CD4-positive, CD25-positive, alpha-beta regulatory T cell (primary cell): Measurements from ENCODE around the gene NR1D2. TPM values are rescaled to one million over a fixed set of nuclear protein-coding genes. Genes with fewer than 3 reads are reported as not detected.
A peak's percentile ranks its signal among the peaks of the same experiment; 100 is the strongest.

Experiments used
- ATAC-seq, 2 donors: fragments of 150-1000 bp; cut with Tn5 transposase; one replicate each; pipeline ENCODE4 v1.10.0; 2021; ENCODE audit warnings: low read depth in 2 of 2, moderate number of reproducible peaks in 2 of 2, moderate library complexity in 1 of 2
- DNase-seq, 3 donors: peaks; one replicate each; pipeline versions ENCODE4 v3.0.0 to v3.0.0-alpha.2; 2012 to 2022; ENCODE audit warnings: mixed read lengths in 1 of 3
- H3K27ac ChIP-seq: one replicate; pipeline ENCODE4 v1.7.0; 2013; ENCODE audit warnings: mild to moderate bottlenecking, low read length; ENCODE audit not compliant: insufficient read depth, poor library complexity, severe bottlenecking
- H3K27me3 ChIP-seq: one replicate; pipeline ENCODE4 v1.7.0; 2013; ENCODE audit warnings: low read length; ENCODE audit not compliant: control insufficient read depth, insufficient read depth
- H3K36me3 ChIP-seq: one replicate; pipeline ENCODE4 v1.7.0; 2013; ENCODE audit warnings: mild to moderate bottlenecking, low read length, moderate library complexity; ENCODE audit not compliant: control insufficient read depth, insufficient read depth
- H3K4me1 ChIP-seq: 2 replicates; pipeline ENCODE4 v1.7.0; 2013; ENCODE audit warnings: mild to moderate bottlenecking, low read length; ENCODE audit not compliant: insufficient read depth, control insufficient read depth, poor library complexity, severe bottlenecking
- H3K4me3 ChIP-seq: one replicate; pipeline ENCODE4 v1.7.0; 2013; ENCODE audit warnings: low read depth, mild to moderate bottlenecking, low read length, moderate library complexity
- H3K9me3 ChIP-seq, 2 experiments: 1 replicate in 1 of 2; 2 replicates in 1 of 2; pipeline ENCODE4 v1.7.0; 2013; ENCODE audit warnings: low read length in 2 of 2, mild to moderate bottlenecking in 1 of 2, moderate library complexity in 1 of 2; ENCODE audit not compliant: control insufficient read depth in 2 of 2
- H3K27ac Mint-ChIP-seq, 3 donors: one replicate each; pipeline ENCODE4 v1.8.0; 2020 to 2022; ENCODE audit warnings: mild to moderate bottlenecking in 3 of 3, mixed read lengths in 3 of 3, moderate library complexity in 2 of 3
- H3K27me3 Mint-ChIP-seq: one replicate; pipeline ENCODE4 v1.8.0; 2022; ENCODE audit warnings: mild to moderate bottlenecking, mixed read lengths
- H3K36me3 Mint-ChIP-seq: one replicate; pipeline ENCODE4 v1.8.0; 2020; ENCODE audit warnings: mixed read lengths
- H3K4me1 Mint-ChIP-seq, 4 donors: one replicate each; pipeline ENCODE4 v1.8.0; 2020 to 2022; ENCODE audit warnings: mixed read lengths in 4 of 4, mild to moderate bottlenecking in 1 of 4
- H3K4me3 Mint-ChIP-seq, 4 donors: one replicate each; pipeline ENCODE4 v1.8.0; 2020 to 2022; ENCODE audit warnings: mild to moderate bottlenecking in 4 of 4, mixed read lengths in 4 of 4, moderate library complexity in 3 of 4
- H3K9me3 Mint-ChIP-seq, 7 donors: one replicate each; pipeline ENCODE4 v1.8.0; 2020 to 2022; ENCODE audit warnings: mixed read lengths in 7 of 7, mild to moderate bottlenecking in 3 of 7, moderate library complexity in 2 of 7
- polyA plus RNA-seq, 4 donors: library from polyadenylated mRNA; unstranded; fragments of 300-500 nt; fragmentation: Illumina TruSeq; gene quantifications; one replicate each; pipeline ENCODE4 v1.2.3, GENCODE V29; 2021
- total RNA-seq: library from RNA; stranded (reverse); gene quantifications from one replicate; pipeline ENCODE4 v1.2.3, GENCODE V29; 2022

Gene NR1D2
- total and polyA plus RNA-seq, 5 donors from 2014 or later = 35.9 to 113 (median 44.2) TPM

GRCh38 chr3:23956701-23957100 lies 11.6 kb downstream of the NR1D2 start:
- no peaks in the 10 kb centered on the region for H3K27me3 Mint-ChIP-seq
- no peak overlapping the region for H3K27ac Mint-ChIP-seq
- ATAC-seq = no peak
- Histone ChIP-seq H3K4me1 (peaks cover 19% of the 10 kb centered on the region), H3K27me3 (no peaks in the 10 kb centered on the region), H3K9me3 (no peaks in the 10 kb centered on the region), H3K36me3 (peaks cover 58% of the 10 kb centered on the region), H3K27ac (no peak overlapping the region), H3K4me3 (no peak overlapping the region)
- H3K4me1 Mint-ChIP-seq = peaks cover 22 to 56% (median 44%) of the 10 kb centered on the region in 4 donors
- no peaks in the 10 kb centered on the region for H3K9me3 Mint-ChIP-seq
- DNase-seq = no peak
- peaks cover 41% of the 10 kb centered on the region for H3K36me3 Mint-ChIP-seq
- H3K4me3 Mint-ChIP-seq = peak overlapping the region in 1 of 4 donors; percentile 13

DNA sequence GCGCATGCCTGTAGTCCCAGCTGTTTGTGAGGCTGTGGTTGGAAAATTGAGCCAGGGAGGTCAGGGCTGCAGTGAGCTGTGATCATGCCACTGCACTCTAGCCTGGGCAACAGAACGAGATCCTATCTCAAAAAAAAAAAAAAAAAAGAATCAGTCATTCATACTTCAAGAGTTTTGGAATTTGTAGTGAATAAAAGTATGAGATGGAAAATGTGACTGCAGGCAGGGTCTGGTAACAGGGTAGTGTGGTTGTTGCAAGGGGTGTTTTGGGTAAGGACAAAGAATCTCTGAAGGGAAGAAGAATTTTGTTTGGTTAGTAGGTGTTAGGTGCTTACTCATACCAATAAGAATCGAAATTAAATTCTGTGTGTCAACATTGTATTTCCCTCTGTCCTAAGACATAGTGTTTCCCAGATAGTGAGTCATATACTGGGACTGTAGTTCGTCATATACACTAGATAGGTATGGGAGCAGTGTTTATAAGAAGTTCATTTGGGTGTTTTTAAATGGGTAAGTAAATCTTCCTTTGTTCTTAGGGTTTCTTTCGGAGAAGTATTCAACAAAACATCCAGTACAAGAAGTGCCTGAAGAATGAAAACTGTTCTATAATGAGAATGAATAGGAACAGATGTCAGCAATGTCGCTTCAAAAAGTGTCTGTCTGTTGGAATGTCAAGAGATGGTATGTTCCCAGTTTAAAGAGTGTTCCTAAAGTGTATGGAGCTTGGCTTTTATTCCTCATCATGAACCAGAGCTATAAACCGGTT lies 14.2 kb downstream of the NR1D2 start:
- H3K27me3 ChIP-seq = no peaks in the 10 kb centered on the region
- H3K4me1 Mint-ChIP-seq = peaks cover 16 to 51% (median 37%) of the 10 kb centered on the region in 4 donors
- no peak overlapping the region for H3K4me3 ChIP-seq
- H3K36me3 ChIP-seq = peaks cover 81% of the 10 kb centered on the region
- H3K27ac Mint-ChIP-seq = no peak overlapping the region
- H3K9me3 ChIP-seq = no peaks in the 10 kb centered on the region
- H3K4me3 Mint-ChIP-seq = peak overlapping the region in 1 of 4 donors; percentile 8
- ATAC-seq = no peak
- peaks cover 5% of the 10 kb centered on the region for H3K4me1 ChIP-seq
- H3K27me3 Mint-ChIP-seq = no peaks in the 10 kb centered on the region
- H3K9me3 Mint-ChIP-seq = no peaks in the 10 kb centered on the region
- H3K27ac ChIP-seq = no peak overlapping the region
- no peak for DNase-seq
- H3K36me3 Mint-ChIP-seq = peaks cover 54% of the 10 kb centered on the region

DNA sequence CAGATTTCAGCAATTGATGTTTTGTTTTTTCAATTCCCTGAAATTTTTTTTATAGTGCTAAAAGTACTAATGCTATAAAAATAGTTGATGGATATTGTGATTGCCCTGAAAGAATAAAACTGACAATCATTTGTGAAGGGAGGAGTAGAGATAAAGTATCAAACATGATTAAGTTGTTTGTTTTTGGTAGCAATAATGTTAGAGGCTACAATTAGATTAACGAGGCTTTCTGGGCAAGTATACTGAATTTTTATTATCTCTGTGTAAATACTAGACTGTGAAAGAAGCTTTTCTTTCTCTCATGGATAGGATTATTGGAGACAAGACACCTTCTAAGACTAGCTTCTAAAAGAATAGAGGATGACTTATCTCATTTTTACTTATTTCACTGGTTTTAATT lies 15.6 kb downstream of the NR1D2 start:
- no peaks in the 10 kb centered on the region for H3K9me3 Mint-ChIP-seq
- Histone ChIP-seq H3K4me1 (no peaks in the 10 kb centered on the region), H3K27ac (no peak overlapping the region), H3K27me3 (no peaks in the 10 kb centered on the region), H3K36me3 (peaks cover 78% of the 10 kb centered on the region), H3K4me3 (no peak overlapping the region), H3K9me3 (no peaks in the 10 kb centered on the region)
- ATAC-seq (no peak), DNase-seq (no peak)
- H3K4me3 Mint-ChIP-seq = no peak overlapping the region
- H3K4me1 Mint-ChIP-seq = peaks cover 16 to 49% (median 33%) of the 10 kb centered on the region in 4 donors
- no peak overlapping the region for H3K27ac Mint-ChIP-seq
- H3K36me3 Mint-ChIP-seq = peaks cover 54% of the 10 kb centered on the region
- no peaks in the 10 kb centered on the region for H3K27me3 Mint-ChIP-seq

DNA sequence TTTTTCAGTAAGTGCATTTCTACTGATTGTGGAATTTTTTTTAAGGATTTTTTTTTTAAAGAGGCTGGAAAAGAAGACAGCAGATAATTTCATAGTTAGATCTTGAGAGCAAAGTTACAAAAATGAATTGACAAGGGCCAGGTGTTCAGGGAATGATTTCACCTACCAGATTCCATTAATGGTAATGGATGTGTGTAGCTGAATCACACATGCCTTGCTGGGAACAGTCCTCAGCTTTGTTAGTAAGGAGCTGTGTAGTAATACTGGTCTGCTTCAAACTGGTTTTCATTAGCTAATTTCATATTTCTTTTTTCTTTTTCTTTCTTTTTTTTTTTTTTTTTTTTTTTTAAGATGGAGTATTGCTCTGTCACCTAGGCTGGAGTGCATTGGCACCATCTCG lies 16.0 kb downstream of the NR1D2 start:
- Mint-ChIP-seq H3K4me3 (no peak overlapping the region), H3K9me3 (no peaks in the 10 kb centered on the region), H3K36me3 (peaks cover 54% of the 10 kb centered on the region), H3K27me3 (no peaks in the 10 kb centered on the region), H3K27ac (no peak overlapping the region), H3K4me1 (peaks cover 13 to 49% (median 33%) of the 10 kb centered on the region in 4 donors)
- ATAC-seq (no peak), DNase-seq (no peak)
- no peak overlapping the region for H3K27ac ChIP-seq
- no peaks in the 10 kb centered on the region for H3K9me3 ChIP-seq
- no peak overlapping the region for H3K4me3 ChIP-seq
- H3K4me1 ChIP-seq = no peaks in the 10 kb centered on the region
- H3K36me3 ChIP-seq = peaks cover 78% of the 10 kb centered on the region
- H3K27me3 ChIP-seq = no peaks in the 10 kb centered on the region

GRCh38 chr3:23961913-23962312 lies 16.8 kb downstream of the NR1D2 start:
- H3K9me3 ChIP-seq = no peaks in the 10 kb centered on the region
- H3K27ac ChIP-seq = no peak overlapping the region
- H3K4me3 Mint-ChIP-seq = no peak overlapping the region
- H3K4me3 ChIP-seq = no peak overlapping the region
- peaks cover 52% of the 10 kb centered on the region for H3K36me3 Mint-ChIP-seq
- no peaks in the 10 kb centered on the region for H3K27me3 ChIP-seq
- H3K4me1 ChIP-seq = no peaks in the 10 kb centered on the region
- no peaks in the 10 kb centered on the region for H3K27me3 Mint-ChIP-seq
- H3K9me3 Mint-ChIP-seq = no peaks in the 10 kb centered on the region
- ATAC-seq = no peak
- no peak for DNase-seq
- peaks cover 5 to 42% (median 30%) of the 10 kb centered on the region in 4 donors for H3K4me1 Mint-ChIP-seq
- H3K27ac Mint-ChIP-seq = no peak overlapping the region
- peaks cover 78% of the 10 kb centered on the region for H3K36me3 ChIP-seq

DNA sequence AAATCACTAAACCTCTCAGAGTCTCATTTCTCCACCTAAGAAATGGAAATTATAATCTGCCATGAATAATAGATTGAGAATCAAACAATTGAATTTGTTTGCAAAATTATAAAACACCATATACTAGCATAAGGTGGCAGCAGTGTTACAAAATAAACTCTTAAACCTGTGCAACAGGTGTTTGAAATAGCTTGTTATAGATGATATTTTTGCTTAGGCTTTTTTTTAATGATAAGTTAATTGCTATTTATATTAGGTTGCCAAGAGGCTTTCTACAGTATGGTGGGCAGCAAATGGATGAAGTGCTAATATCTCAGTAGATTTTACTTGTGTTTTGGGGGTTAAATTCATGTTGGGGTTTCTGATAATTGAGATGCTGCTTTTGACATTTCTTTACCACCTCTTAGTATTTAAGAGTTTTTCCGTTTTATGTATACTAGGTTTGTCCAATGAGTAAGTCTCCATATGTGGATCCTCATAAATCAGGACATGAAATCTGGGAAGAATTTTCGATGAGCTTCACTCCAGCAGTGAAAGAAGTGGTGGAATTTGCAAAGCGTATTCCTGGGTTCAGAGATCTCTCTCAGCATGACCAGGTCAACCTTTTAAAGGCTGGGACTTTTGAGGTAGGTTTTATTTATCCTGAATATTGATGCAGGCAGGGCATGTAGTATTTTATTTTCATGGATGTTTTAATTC lies 19.6 kb downstream of the NR1D2 start:
- Mint-ChIP-seq H3K27me3 (peaks cover 3% of the 10 kb centered on the region), H3K4me3 (no peak overlapping the region), H3K36me3 (peaks cover 58% of the 10 kb centered on the region), H3K4me1 (peaks cover 9 to 42% (median 30%) of the 10 kb centered on the region in 4 donors), H3K27ac (no peak overlapping the region), H3K9me3 (peaks cover 0 to 1% (median 0%) of the 10 kb centered on the region in 7 donors)
- Histone ChIP-seq H3K9me3 (no peaks in the 10 kb centered on the region), H3K27ac (no peak overlapping the region), H3K36me3 (peaks cover 80% of the 10 kb centered on the region), H3K4me1 (no peaks in the 10 kb centered on the region), H3K4me3 (no peak overlapping the region), H3K27me3 (no peaks in the 10 kb centered on the region)
- ATAC-seq (no peak), DNase-seq (no peak)

GRCh38 chr3:23966328-23966727 lies 21.2 kb downstream of the NR1D2 start:
- H3K4me3 ChIP-seq = no peak overlapping the region
- H3K4me1 Mint-ChIP-seq = peaks cover 4 to 47% (median 32%) of the 10 kb centered on the region in 4 donors
- H3K4me1 ChIP-seq = no peaks in the 10 kb centered on the region
- H3K9me3 Mint-ChIP-seq = peaks cover 0 to 1% (median 0%) of the 10 kb centered on the region in 7 donors
- peaks cover 5% of the 10 kb centered on the region for H3K27me3 Mint-ChIP-seq
- H3K27ac Mint-ChIP-seq = no peak overlapping the region
- H3K27ac ChIP-seq = no peak overlapping the region
- peaks cover 54% of the 10 kb centered on the region for H3K36me3 Mint-ChIP-seq
- H3K36me3 ChIP-seq = peaks cover 72% of the 10 kb centered on the region
- no peak overlapping the region for H3K4me3 Mint-ChIP-seq
- H3K27me3 ChIP-seq = no peaks in the 10 kb centered on the region
- H3K9me3 ChIP-seq = no peaks in the 10 kb centered on the region
- no peak for DNase-seq
- no peak for ATAC-seq
